ENCODE results near the gene CHRM4. TPM values are rescaled to one million over a fixed set of nuclear protein-coding genes. Genes with fewer than 3 reads are reported as not detected.

CHRM4 gene
- total RNA-seq, 4 donors from 2014 or later, result 0.34 TPM; not detected in 3

DNA sequence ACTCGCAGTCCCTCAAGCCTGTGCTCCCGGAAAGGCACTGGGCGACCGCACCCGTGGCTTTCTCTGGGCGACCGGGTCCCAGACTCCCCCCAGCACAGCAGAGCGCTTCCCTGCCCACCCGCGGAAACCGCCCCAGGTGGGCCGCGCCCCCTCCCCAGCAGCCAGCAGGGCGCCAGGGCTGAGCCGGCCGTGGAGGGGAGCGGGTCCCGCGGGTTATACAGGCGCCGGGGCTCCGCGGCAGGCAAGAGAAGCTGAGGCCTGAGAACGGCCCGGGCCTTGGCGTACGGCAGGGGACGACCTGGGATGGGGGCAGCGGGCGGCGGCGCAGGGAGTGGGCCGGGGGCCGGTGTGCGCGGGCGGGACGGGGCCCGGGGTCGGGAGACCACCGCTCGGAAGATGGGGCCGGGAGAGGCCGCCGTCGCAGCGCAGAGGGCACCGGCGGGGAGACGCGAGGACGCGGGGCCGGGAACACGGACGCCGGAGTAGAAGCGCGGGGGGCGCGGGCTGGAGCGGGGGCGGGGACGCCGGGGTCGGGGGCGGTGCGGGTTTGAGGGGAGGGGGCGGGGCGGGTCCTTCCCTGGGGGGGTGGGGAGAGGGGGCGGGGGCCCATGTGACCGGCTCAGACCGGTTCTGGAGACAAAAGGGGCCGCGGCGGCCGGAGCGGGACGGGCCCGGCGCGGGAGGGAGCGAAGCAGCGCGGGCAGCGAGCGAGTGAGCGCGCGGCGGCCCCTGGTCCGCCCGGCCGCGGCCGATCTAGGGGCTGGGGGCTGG, 10.3 kb downstream of the CHRM4 start, which contains the start of gene MDK:
MDK (plus strand) TSS at position 622 of the 771 bp plus-strand sequence. CDS start 389 bp downstream, outside the sequence.
- TF ChIP-seq CTCF (IDR thresholded peaks at IDR 0.05; ENCODE audit: low read depth), result no peak

- no peak for TF ChIP-seq CTCF (IDR thresholded peaks at IDR 0.05; ENCODE audit: low read depth)
These were observed 11.1 kb downstream of the CHRM4 start for GRCh38 chr11:46380340-46381047.

DNA sequence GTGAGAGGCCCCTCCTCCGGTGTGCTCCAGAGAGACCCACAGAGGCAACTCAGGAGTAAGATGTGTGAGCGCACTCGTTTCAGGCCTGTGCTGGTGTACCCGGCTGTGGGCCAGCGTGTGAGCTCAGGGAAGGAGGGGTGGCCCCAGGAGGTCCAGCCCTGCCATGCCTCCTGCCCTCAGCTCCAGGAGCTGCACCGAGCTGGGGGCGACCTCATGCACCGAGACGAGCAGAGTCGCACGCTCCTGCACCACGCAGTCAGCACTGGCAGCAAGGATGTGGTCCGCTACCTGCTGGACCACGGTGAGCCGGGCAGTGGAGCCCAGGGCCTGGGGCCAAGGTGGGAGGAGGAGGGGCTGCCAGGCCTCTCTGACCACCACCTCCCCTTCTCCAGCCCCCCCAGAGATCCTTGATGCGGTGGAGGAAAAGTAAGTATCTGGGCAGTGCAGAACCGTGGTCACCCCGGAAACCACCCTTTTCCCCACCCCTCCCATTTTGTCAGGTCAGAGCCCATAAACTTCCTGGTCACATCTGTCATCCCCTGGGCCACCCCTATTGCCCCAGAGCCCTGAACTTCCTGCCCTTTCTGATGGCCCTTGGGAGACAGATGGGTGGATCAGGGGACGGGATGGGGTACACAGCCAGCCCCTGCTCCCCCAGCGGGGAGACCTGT, 12.6 kb downstream of the CHRM4 start:
- no peak for TF ChIP-seq CTCF (IDR thresholded peaks at IDR 0.05; ENCODE audit: low read depth)

GRCh38 chr11:46378296-46378695, 13.3 kb downstream of the CHRM4 start:
- no peak for TF ChIP-seq CTCF (IDR thresholded peaks at IDR 0.05; ENCODE audit: low read depth)

- TF ChIP-seq CTCF (IDR thresholded peaks at IDR 0.05; ENCODE audit: low read depth), result no peak
These were observed 13.7 kb downstream of the CHRM4 start for GRCh38 chr11:46377831-46378230.

- TF ChIP-seq CTCF (IDR thresholded peaks at IDR 0.05; ENCODE audit: low read depth), result no peak
These were observed 14.3 kb downstream of the CHRM4 start for GRCh38 chr11:46377290-46377689.
